Germinal center (tissue), 1 donor: ENCODE results near the gene THSD4.

ENCODE experiments used
- DNase-seq: peaks from one replicate; pipeline ENCODE4 v3.0.0; 2012; ENCODE audit warnings: mixed read lengths, low spot score

Gene THSD4

DNA sequence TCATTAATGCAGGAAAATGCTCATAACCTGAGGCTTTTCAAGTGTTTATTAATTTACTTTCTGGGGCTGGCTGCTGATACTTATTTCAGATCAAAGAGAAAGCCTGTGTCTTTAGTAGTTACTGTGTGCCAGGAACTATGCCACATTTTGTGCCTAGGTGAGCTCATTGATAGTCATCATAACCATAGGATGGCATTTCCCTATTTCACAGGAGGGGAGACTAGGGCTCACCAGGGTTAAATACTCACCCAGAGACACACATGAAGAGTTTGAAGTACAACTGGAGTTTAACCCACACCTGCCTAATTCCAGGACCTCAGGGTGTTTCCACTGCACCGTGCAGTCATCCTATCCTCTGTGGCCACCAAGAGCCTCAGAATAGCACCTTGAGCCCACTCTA, 430.7 kb downstream of the THSD4 start:
- DNase-seq = no peak

GRCh38 chr15:71547011-71547410, 431.7 kb downstream of the THSD4 start:
- DNase-seq = no peak

GRCh38 chr15:71548401-71548807, 433.1 kb downstream of the THSD4 start:
- no peak for DNase-seq

- no peak for DNase-seq
Measured at GRCh38 chr15:71549091-71549490, 433.8 kb downstream of the THSD4 start.

DNA sequence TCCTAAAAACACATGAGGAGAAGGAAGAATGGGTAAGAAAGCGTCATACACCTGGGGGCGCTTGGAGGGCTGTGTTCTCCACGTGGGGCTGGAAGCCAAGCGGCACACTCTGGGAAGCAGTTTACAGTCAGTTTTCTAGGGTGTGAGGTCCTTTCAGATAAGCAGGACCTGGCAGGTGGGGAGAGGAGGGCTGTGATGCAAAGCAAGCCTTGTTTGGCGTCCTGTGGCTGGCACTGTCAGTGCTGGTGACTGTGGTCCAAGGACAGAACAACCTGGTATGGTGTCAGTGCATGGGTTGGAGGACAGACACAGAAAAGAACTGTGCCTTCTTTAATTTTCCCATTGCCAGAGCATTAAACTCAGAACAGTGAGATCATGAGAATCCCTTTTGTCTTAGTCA, 434.4 kb downstream of the THSD4 start:
- no peak for DNase-seq

DNA sequence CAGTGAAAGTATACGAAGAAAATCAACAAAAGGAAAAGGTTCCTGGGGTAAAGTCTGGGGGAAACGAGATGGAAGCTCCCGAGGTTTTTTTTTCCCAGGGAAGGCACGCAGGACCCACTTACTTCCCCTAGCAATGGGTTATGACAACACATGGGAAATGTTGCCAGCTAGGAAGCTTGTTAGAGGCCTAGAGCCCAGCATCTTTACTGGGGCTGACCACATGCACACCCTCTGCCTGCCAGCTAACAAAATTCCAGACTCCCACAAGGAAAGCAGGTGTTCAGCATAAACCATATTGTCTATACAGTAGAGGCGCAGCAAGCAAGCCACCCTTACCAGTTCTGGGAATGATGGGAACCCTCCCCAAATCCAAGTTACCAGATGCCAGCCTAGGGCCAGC, 436.3 kb downstream of the THSD4 start:
- DNase-seq = no peak

DNA sequence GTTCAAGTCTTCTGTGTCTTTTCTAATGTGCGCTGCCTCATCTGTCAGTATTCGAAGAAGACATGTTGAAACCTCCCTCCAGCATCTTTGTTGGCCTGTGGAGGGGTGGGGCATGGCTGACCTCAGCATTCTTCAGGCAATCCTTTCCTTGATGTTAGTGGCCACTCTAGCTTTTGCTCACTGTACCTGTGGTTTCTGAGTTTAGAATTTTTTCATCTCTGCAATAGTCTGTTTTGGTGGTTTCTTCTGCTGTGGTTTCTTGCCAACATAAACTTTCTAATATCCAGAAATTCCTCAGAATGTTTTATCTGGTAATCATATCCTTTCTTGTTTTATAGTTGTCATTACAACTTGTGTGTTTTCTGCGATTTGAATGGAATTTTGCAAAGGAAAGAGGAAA, 443.8 kb downstream of the THSD4 start:
- DNase-seq = no peak

DNA sequence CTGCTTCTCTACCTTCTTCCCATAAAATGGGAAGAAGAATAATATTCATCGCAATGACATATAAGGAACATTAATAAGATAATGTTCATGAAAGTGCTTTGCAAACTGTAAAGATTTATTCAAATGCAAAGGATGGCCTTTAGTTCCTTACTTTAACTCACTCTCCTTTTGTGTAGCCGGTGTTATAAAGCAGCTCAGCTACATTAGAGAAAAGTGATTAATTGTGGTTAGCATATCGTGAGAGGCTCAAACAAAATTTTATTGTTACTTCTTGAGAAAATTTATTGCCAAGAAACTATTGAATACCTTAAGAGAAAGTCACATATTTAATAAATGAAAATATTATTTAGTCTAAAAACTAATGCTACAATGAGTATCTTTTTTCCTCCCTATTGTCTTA, 444.3 kb downstream of the THSD4 start:
- DNase-seq = no peak

DNA sequence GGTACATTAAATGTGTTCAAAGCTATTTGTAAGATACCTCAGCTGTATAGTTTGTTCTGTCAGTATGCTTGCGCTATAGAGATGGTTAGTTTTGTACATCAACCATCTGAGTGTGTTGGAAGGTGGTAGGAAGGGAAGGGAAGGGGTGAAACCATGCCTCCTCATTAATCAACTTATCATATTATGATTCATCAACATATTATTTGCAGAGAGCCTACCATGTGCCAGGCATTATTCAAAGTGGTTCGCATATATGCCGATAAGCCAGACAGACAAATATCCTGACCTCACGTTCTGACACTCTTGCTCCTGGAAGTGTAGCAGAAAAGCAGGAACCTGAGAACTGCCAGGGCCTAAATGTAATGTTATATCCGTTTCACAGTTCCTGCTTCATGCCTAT, 447.0 kb downstream of the THSD4 start:
- DNase-seq = no peak

DNA sequence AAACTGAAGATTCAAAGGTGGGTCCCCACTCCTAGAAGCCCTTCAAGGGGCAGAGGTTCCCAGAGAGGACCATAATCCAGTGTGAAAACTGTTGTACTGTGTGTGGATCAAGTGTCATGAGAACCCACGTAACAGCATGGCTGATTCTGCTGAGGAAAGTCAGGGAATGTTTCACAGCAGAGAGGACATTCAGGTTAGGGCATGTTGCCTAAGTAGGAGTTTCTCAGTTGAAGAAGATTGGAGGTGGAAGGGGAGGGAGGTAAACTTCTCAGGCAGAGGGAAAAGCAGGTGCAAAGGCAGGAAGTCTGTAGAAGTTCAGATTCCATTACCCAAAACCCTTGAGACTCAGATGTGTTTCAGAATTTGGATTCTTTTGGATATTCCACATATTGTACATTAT, 448.9 kb downstream of the THSD4 start:
- no peak for DNase-seq

- DNase-seq = no peak
Measured at GRCh38 chr15:71565006-71565405, 449.7 kb downstream of the THSD4 start.

DNA sequence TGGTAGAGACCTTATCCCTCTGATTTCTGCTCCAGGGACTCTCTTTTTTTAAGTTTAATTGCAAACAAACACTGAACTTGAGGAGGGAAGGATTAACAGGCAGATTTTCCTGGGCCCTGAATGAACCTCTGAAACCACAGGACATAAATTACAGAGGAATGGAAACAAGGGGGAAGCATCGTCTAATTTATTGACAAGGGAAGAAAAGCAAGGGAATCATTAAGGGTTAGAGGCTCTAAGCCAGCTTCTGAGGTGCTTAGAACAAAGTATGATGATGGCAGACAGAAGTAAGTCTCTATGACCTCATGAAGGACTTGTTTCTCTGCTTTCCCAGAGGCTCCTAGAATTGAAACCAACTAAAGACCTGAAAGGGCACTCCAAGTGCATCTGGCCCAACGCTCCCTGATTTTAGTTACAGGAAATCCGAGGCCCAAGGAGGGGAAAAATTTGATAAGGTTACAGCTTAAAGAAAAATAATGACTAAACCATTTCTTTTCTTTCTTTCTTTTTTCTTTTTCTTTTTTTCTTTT, 450.4 kb downstream of the THSD4 start:
- DNase-seq = no peak

GRCh38 chr15:71566226-71566625, 451.0 kb downstream of the THSD4 start:
- DNase-seq = no peak

- DNase-seq = no peak
Measured at GRCh38 chr15:71567173-71567572, 451.9 kb downstream of the THSD4 start.

DNA sequence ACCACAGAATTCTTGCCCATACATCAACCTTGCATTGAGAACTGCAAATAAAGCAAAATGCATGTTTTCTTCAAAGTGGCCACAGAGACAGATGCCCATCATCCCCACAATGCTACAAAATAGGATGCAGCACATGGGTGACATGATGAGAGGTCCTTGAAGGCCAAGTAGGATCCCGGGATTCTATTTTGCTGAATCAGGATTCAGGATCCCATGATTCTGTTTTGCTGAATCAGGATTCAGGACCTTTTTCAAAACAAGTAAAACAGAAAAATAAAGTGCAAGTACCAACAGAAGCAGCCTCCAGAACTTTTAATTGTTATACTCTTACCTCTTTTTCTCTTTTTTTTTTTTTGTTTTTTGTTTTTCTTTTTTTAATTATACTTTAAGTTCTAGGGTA, 453.0 kb downstream of the THSD4 start:
- DNase-seq = no peak

DNA sequence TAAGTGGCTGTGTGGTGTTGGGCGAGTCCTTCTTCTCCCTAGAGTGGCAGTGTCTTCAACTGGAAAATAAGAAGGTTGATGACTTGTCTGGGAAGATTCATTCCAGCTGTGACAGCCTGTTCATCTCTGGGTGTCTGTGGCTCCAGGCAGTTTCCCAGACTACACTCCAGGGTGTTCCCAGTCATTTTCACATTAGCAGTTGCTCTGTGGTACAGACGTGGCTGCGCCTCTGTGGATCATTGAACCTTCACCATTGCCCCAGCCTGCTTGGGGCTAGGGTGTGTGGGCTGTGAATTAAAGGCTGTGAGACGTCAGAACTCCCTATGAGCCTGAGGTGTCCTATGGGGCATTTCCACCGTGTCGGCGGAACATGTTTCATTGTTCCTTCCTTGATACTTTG, 455.5 kb downstream of the THSD4 start:
- no peak for DNase-seq

GRCh38 chr15:71571641-71572040, 456.4 kb downstream of the THSD4 start:
- no peak for DNase-seq

DNA sequence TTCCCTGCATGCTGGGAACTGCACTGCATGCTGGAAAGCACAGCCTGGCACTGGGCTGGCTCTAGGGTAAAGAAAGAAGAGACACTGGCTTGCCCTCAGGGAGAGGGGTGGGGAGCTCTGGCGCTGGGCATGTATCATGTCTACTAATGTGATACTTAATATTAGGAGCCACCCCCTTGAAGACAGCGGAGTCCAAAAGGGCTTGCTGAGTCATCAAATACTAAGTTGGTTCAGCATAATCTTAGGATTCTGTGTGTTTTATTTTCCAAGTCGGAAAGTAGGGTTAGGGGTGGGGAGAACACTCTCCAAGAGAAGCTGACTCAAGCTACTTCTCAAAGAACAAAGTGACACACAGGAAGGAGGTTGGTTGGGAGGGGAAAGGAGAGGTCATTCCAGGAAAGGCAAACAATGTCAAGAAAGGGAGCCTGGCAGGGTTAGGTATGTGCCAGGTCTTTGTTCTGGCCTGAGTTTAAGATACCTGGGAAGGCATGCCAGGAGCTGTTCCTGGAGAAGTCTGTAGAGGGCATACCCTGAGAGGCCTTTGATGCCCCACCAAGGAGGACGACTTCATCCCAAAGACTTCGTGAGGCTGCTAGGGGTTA, 457.3 kb downstream of the THSD4 start:
- DNase-seq = no peak

- no peak for DNase-seq
Measured at GRCh38 chr15:71573599-71573998, 458.3 kb downstream of the THSD4 start.

DNA sequence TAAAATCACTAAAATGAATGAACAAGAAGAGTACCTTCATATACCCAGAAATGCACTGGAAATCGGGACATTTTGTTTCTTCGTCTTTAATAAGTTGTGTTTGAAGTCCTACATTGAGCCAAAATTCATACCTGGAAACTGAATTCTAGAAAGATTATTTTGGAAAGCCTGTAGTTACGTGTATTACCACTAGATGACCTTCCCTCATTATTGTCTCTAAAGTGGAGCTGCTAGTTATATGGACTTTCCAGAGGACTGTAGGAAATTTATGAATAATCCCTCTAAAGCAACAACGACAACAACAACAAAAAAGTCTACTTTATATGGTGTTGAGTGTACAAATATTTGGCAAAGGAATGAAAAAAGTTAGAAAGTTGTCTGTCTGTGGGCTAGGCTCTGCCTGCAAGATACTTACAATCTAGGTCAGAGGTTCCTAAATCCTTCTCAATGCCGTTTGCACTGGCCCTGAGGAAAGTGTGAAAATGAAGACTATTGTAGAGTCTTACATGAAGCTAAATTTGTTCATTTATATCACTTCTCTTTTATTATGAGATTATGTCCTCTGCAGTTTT, 460.3 kb downstream of the THSD4 start:
- DNase-seq = no peak

DNA sequence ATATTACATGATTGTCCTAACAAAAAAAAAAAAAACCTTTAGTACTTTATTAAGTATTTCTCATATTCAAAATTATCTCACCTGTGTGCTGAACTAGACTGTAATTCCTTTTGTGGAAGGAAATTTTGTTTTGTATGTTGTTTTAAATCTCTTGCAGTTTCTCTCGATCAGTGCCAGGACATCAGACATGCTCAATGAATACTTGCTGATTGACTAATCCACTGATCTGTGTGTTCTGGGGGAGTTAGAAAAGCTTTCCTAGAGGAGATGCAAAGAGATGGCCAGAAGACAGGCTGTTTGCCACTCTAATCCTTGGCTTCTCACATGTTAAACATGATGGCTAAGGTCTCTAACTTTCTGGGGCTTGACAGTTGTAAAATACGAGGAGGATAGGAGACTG, 461.8 kb downstream of the THSD4 start:
- DNase-seq = no peak

DNA sequence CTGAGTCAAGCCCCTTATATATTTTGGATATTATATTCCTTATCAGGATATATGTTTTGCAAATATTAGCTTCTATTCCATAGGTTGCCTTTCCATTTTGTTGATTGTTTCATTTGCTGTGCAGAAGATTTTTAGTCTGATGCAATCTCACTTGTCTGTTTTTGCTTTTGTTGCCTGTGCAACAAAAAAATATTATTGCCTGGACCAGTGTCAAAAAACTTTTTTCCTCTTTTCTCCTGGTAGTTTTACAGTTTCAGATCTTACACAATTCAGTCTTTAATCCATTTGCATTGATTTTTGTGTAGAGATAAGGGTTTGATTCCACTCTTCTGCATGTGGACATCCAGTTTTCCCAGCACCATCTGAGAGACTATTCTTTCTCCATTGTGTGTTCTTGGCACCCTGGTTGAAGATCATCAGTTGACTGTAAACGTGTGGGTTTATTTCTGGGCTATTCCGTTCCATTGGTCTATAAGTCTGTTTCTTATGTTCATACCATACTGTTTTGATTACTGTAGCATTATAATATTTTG, 466.2 kb downstream of the THSD4 start:
- DNase-seq = no peak

DNA sequence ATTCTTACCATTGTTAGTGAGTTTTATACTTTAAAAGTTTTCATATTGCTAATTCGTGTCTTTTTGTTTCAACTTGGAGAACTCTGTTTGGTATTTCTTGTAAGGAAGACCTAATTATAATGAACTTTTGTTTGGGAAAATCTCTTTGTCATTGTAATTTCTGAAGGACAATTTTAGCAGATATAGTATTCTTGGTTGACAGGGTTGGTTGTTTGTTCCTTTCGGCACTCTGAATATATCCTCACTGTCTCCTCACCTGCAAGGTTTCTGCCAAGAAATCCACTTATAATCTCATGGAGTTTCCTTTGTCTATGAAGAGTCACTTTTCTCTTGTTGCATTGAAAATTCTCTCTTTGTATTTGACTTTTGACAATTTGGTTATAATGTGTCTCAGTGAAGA, 469.9 kb downstream of the THSD4 start:
- no peak for DNase-seq

DNA sequence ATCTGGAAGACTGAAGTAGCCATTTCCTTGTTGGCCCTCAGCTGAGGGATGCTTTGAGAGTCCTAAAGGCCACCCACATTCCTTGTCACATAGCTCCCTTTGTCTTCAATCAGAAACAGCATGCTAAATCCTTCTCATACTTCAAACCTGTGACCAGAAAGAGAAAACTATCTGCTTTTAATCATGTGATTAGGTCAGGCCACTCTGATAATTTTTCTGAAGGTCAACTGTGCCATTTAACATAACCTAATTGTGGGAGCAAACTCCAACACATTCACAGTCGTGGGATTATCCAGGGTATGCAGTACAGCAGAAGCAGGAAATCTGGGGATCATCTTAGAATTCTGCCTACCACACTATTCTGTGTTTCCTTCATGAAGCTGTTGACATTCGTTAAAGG, 471.2 kb downstream of the THSD4 start:
- DNase-seq = no peak
